Astrocyte (in vitro differentiated cells and primary cell): ENCODE measurements around the gene OGN. TPM values are rescaled to one million over a fixed set of nuclear protein-coding genes. Genes with fewer than 3 reads are reported as not detected.

Experiments used
- DNase-seq: peaks from one replicate; pipeline ENCODE4 v3.0.0-alpha.2; 2010; ENCODE audit warnings: low read depth
- FAIRE-seq: peaks from 2 replicates; lab custom pipeline; 2011; peaks lifted over from hg19 to GRCh38; lab: Jason Lieb, UNC
- H2AFZ ChIP-seq: 2 replicates; pipeline ENCODE4 v1.6.0; 2012; ENCODE audit warnings: low read depth, low read length, inconsistent platforms
- H3K27ac ChIP-seq: 2 replicates; pipeline ENCODE4 v1.5.1; 2011; ENCODE audit warnings: low read depth, low read length, inconsistent platforms
- H3K27me3 ChIP-seq: 2 replicates; pipeline ENCODE4 v1.6.0; 2011; ENCODE audit warnings: low read length, inconsistent platforms; ENCODE audit not compliant: insufficient read depth
- H3K36me3 ChIP-seq: 2 replicates; pipeline ENCODE4 v1.5.1; 2011; ENCODE audit warnings: low read length, inconsistent platforms; ENCODE audit not compliant: insufficient read depth
- H3K4me1 ChIP-seq: 2 replicates; pipeline ENCODE4 v1.5.1; 2011; ENCODE audit warnings: low read length, inconsistent platforms; ENCODE audit not compliant: insufficient read depth
- H3K4me2 ChIP-seq: 2 replicates; pipeline ENCODE4 v1.6.0; 2012; ENCODE audit warnings: low read length, inconsistent platforms
- H3K4me3 ChIP-seq: 2 replicates; pipeline ENCODE4 v1.5.1; 2011; ENCODE audit warnings: low read depth, mild to moderate bottlenecking, low read length, inconsistent platforms; ENCODE audit not compliant: insufficient read depth
- H3K79me2 ChIP-seq: 2 replicates; pipeline ENCODE4 v1.6.0; 2012; ENCODE audit warnings: mild to moderate bottlenecking, low read length, inconsistent platforms; ENCODE audit not compliant: insufficient read depth
- H3K9ac ChIP-seq: 2 replicates; pipeline ENCODE4 v1.6.0; 2012; ENCODE audit warnings: mild to moderate bottlenecking, low read length, inconsistent platforms
- H3K9me3 ChIP-seq: 2 replicates; pipeline ENCODE4 v1.5.1; 2012; ENCODE audit warnings: low read depth, mild to moderate bottlenecking, low read length, inconsistent platforms; ENCODE audit not compliant: insufficient read depth
- H4K20me1 ChIP-seq: 2 replicates; pipeline ENCODE4 v1.6.0; 2012; ENCODE audit warnings: low read length, inconsistent platforms; ENCODE audit not compliant: insufficient read depth
- H3K27ac Mint-ChIP-seq: one replicate; pipeline ENCODE4 v1.8.0; 2021; ENCODE audit warnings: mild to moderate bottlenecking, mixed read lengths; ENCODE audit not compliant: unreplicated experiment
- H3K27me3 Mint-ChIP-seq: one replicate; pipeline ENCODE4 v1.8.0; 2021; ENCODE audit warnings: low read depth, mixed read lengths; ENCODE audit not compliant: unreplicated experiment
- H3K36me3 Mint-ChIP-seq: one replicate; pipeline ENCODE4 v1.8.0; 2021; ENCODE audit warnings: low read depth, mixed read lengths; ENCODE audit not compliant: unreplicated experiment
- H3K4me1 Mint-ChIP-seq: one replicate; pipeline ENCODE4 v1.8.0; 2021; ENCODE audit warnings: low read depth, mixed read lengths; ENCODE audit not compliant: unreplicated experiment
- H3K4me3 Mint-ChIP-seq: one replicate; pipeline ENCODE4 v1.8.0; 2021; ENCODE audit warnings: mild to moderate bottlenecking, moderate library complexity, mixed read lengths; ENCODE audit not compliant: unreplicated experiment
- H3K9me3 Mint-ChIP-seq: one replicate; pipeline ENCODE4 v1.8.0; 2021; ENCODE audit warnings: mild to moderate bottlenecking, mixed read lengths; ENCODE audit not compliant: unreplicated experiment
- EZH2 ChIP-seq: IDR thresholded peaks from 2 replicates; pipeline ENCODE4 v1.6.1; 2012; ENCODE audit warnings: mild to moderate bottlenecking, low read length, inconsistent platforms; ENCODE audit not compliant: insufficient read depth
- total RNA-seq: library from RNA; stranded (reverse); gene quantifications from 2 replicates; pipeline ENCODE4 v1.2.1, GENCODE V29; 2021
- TF ChIP-seq, protein P1 (sequence below): IDR thresholded peaks from 2 replicates; pipeline ENCODE4 v1.5.1; 2011; ENCODE audit warnings: low read depth, mild to moderate bottlenecking, inconsistent platforms, low read length, moderate library complexity; ENCODE audit not compliant: insufficient read depth

The OGN gene
- total RNA-seq, 1 donor from 2014 or later = not detected

DNA sequence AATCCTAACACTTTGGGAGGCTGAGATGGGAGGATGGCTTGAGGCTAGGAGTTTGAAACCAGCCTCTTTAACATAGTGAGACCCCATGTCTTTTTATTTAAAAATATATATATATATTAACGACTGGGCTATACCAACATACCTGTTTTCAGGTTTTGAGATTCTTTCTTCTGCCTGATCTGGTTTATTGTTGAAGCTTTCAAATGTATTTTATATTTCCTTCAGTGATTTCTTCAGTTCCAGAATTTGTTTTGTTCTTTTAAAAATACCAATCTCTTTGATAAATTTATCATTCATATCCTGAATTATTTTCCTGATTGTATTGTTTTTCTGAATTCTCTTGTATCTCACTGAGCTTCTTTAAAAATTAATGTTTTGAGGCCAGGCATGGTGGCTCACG is 31.2 kb downstream of the OGN start:
- no peaks in the 10 kb centered on the region for H3K27me3 Mint-ChIP-seq
- DNase-seq (no peak), FAIRE-seq (no peak)
- no peak overlapping the region for H3K9ac ChIP-seq
- H3K9me3 Mint-ChIP-seq = peaks cover 1% of the 10 kb centered on the region
- H3K4me1 Mint-ChIP-seq = no peaks in the 10 kb centered on the region
- no peaks in the 10 kb centered on the region for H3K27me3 ChIP-seq
- no peak overlapping the region for H2AFZ ChIP-seq
- H4K20me1 ChIP-seq = no peaks in the 10 kb centered on the region
- no peak overlapping the region for H3K27ac Mint-ChIP-seq
- no peak overlapping the region for H3K4me3 Mint-ChIP-seq
- H3K4me2 ChIP-seq = no peak overlapping the region
- no peaks in the 10 kb centered on the region for H3K9me3 ChIP-seq
- H3K79me2 ChIP-seq = no peaks in the 10 kb centered on the region
- H3K4me3 ChIP-seq = no peak overlapping the region
- H3K27ac ChIP-seq = no peak overlapping the region
- H3K4me1 ChIP-seq = no peaks in the 10 kb centered on the region
- TF ChIP-seq, protein P1, sequence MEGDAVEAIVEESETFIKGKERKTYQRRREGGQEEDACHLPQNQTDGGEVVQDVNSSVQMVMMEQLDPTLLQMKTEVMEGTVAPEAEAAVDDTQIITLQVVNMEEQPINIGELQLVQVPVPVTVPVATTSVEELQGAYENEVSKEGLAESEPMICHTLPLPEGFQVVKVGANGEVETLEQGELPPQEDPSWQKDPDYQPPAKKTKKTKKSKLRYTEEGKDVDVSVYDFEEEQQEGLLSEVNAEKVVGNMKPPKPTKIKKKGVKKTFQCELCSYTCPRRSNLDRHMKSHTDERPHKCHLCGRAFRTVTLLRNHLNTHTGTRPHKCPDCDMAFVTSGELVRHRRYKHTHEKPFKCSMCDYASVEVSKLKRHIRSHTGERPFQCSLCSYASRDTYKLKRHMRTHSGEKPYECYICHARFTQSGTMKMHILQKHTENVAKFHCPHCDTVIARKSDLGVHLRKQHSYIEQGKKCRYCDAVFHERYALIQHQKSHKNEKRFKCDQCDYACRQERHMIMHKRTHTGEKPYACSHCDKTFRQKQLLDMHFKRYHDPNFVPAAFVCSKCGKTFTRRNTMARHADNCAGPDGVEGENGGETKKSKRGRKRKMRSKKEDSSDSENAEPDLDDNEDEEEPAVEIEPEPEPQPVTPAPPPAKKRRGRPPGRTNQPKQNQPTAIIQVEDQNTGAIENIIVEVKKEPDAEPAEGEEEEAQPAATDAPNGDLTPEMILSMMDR = no peak
- TF ChIP-seq EZH2 = no peak
- no peaks in the 10 kb centered on the region for H3K36me3 ChIP-seq
- H3K36me3 Mint-ChIP-seq = no peaks in the 10 kb centered on the region

DNA sequence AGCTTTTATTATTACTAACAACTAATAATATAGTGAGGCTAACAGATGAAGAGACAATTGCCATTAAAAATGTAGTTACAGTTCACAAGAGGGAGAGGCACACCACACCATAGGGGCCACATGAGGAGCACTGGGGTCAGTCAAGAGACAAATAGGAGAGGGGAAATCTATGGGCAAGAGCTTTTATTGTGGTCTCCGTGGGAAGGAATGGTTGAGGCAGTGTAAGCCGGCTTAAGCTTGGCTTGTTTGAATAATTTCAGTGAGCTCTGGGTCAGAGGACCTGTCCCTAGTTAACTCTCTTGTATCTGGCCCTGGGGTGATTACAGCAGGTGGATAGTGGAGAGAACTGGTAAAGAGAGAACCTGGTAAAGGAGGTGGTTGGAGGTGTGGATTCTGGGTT is 35.3 kb downstream of the OGN start:
- no peaks in the 10 kb centered on the region for H3K27me3 ChIP-seq
- no peaks in the 10 kb centered on the region for H4K20me1 ChIP-seq
- H3K36me3 Mint-ChIP-seq = no peaks in the 10 kb centered on the region
- H3K9me3 ChIP-seq = no peaks in the 10 kb centered on the region
- TF ChIP-seq, protein P1 = no peak
- no peak for TF ChIP-seq EZH2
- H3K36me3 ChIP-seq = no peaks in the 10 kb centered on the region
- H3K27ac ChIP-seq = no peak overlapping the region
- no peaks in the 10 kb centered on the region for H3K27me3 Mint-ChIP-seq
- DNase-seq (no peak), FAIRE-seq (no peak)
- no peaks in the 10 kb centered on the region for H3K4me1 Mint-ChIP-seq
- no peak overlapping the region for H2AFZ ChIP-seq
- H3K9me3 Mint-ChIP-seq = peaks cover 1% of the 10 kb centered on the region
- H3K4me1 ChIP-seq = no peaks in the 10 kb centered on the region
- no peak overlapping the region for H3K9ac ChIP-seq
- H3K4me3 Mint-ChIP-seq = no peak overlapping the region
- no peaks in the 10 kb centered on the region for H3K79me2 ChIP-seq
- no peak overlapping the region for H3K27ac Mint-ChIP-seq
- no peak overlapping the region for H3K4me2 ChIP-seq
- H3K4me3 ChIP-seq = no peak overlapping the region

DNA sequence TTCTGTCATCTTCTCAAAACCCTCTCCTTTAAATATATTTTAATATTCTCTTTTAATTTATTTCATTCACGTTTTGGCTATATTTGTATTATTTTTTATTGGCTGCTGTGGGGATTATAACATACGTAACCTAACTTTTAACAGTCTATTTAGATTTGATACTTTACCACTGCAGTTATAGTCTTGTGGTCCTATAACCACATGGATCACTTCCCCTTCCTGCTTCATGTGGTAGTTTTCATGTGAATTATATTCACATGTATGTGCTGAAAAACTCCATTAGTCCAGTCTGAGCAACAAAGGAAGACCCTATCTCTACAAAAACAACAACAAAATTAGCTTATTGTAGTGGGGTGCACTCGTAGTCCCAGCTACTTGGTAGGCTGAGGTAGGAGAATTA is 44.3 kb downstream of the OGN start:
- H3K36me3 Mint-ChIP-seq = peaks cover 1% of the 10 kb centered on the region
- Histone ChIP-seq H3K27me3 (no peaks in the 10 kb centered on the region), H4K20me1 (no peaks in the 10 kb centered on the region), H3K4me1 (no peaks in the 10 kb centered on the region), H3K36me3 (no peaks in the 10 kb centered on the region), H3K4me3 (no peak overlapping the region), H3K27ac (no peak overlapping the region), H3K79me2 (no peaks in the 10 kb centered on the region), H3K4me2 (no peak overlapping the region), H3K9me3 (no peaks in the 10 kb centered on the region), H3K9ac (no peak overlapping the region), H2AFZ (no peak overlapping the region)
- no peak overlapping the region for H3K4me3 Mint-ChIP-seq
- FAIRE-seq = no peak
- H3K9me3 Mint-ChIP-seq = peaks cover 9% of the 10 kb centered on the region
- no peak overlapping the region for H3K27ac Mint-ChIP-seq
- no peaks in the 10 kb centered on the region for H3K27me3 Mint-ChIP-seq
- no peak for DNase-seq
- no peak for TF ChIP-seq EZH2
- TF ChIP-seq, protein P1 = no peak
- H3K4me1 Mint-ChIP-seq = no peaks in the 10 kb centered on the region
